Right ventricle myocardium inferior (tissue), 1 donor: ENCODE data around the gene LRP1. TPM values are rescaled to one million over a fixed set of nuclear protein-coding genes. Genes with fewer than 3 reads are reported as not detected.
A peak's percentile ranks its signal among the peaks of the same experiment; 100 is the strongest.

ENCODE experiments used
- ATAC-seq: fragments of 200-7000 bp; cut with Tn5 transposase; one replicate; pipeline ENCODE4 v1.9.1; 2020; ENCODE audit warnings: mild to moderate bottlenecking, moderate library complexity
- DNase-seq: peaks from one replicate; pipeline ENCODE4 v3.0.0; 2021; ENCODE audit errors: missing footprints
- intact Hi-C: fragments of 100-400 bp; cut with DNase I; formaldehyde crosslinking; loops from one replicate; pipeline ENCODE4 v1.11.0; 2022
- total RNA-seq: library from RNA; stranded (reverse); fragmentation: NEBNext Ultra II Directional; extraction: Animal tissue kit (Norgen Biotek cat#: 25700); gene quantifications from one replicate; pipeline ENCODE4 v1.2.1, GENCODE V29; 2021
- donor health status: DM: no; HTN: yes; CAD: no; lungs with severe emphysema.

LRP1 gene
- total RNA-seq, 1 donor from 2014 or later = 143 TPM

- intact Hi-C loops = no loop called here
- DNase-seq (peak; percentile 42), ATAC-seq (peak; percentile 2)
Observed at GRCh38 chr12:57146961-57147944, 19.0 kb downstream of the LRP1 start, which contains the start of gene LRP1-AS. Gene LRP1-AS, minus strand, starts transcription at chr12:57147619.

GRCh38 chr12:57148469-57149244 lies 20.4 kb downstream of the LRP1 start:
- intact Hi-C loops = loop anchor here (2.0 kb wide), 1 partner anchor 22 kb away; no protein-coding TSS in a partner anchor
- DNase-seq (peak; percentile 83), ATAC-seq (peak; percentile 64)

GRCh38 chr12:57149245-57149900 lies 21.1 kb downstream of the LRP1 start:
- ATAC-seq (peak; percentile 89), DNase-seq (peak; percentile 86)
- intact Hi-C loops = loop anchor here (2.0 kb wide), 1 partner anchor 23 kb away; no protein-coding TSS in a partner anchor

- DNase-seq (no peak), ATAC-seq (no peak)
- intact Hi-C loops = no loop called here
Observed at GRCh38 chr12:57150400-57151000, 22.2 kb downstream of the LRP1 start.

- DNase-seq (no peak), ATAC-seq (peak; percentile 40)
- intact Hi-C loops = no loop called here
Observed at GRCh38 chr12:57151741-57152630, 23.7 kb downstream of the LRP1 start.

GRCh38 chr12:57152639-57153038 lies 24.4 kb downstream of the LRP1 start:
- DNase-seq (no peak), ATAC-seq (no peak)
- intact Hi-C loops = no loop called here

- ATAC-seq (no peak), DNase-seq (no peak)
- intact Hi-C loops = no loop called here
Observed at GRCh38 chr12:57153415-57153997, 25.2 kb downstream of the LRP1 start.

GRCh38 chr12:57154076-57154475 lies 25.8 kb downstream of the LRP1 start:
- no peak for ATAC-seq
- DNase-seq = no peak
- intact Hi-C loops = no loop called here

DNA sequence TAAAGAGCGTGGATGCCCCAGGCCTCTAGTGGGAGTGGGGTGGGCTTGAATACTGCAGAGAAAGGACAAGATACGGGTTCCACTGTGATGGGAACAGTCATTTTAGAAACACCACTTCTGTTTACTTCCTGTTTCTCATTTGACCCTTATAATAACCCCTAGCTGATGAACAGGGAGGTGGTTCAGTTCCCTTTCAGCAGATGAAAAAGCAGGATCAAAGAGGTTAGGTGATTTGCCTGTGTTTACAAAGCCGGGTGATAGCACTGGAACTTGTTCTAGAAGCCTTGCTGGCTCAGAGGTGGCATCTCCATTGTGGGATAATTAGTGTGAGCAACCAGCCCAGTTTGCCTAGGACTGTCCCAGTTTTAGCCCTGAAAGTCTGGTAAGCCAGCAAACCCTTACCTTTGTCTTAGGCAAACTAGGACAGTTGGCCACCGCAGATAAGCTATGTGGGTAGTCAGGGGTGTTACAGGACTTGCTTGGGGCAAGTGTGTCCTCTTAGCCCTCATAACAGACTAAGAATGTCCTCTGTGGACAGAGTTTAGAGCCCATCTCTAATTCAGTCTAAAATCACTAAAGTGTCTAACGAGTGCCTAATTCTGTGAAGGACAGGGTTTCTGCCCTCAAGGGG lies 26.6 kb downstream of the LRP1 start:
- intact Hi-C loops = no loop called here
- DNase-seq (no peak), ATAC-seq (no peak)

DNA sequence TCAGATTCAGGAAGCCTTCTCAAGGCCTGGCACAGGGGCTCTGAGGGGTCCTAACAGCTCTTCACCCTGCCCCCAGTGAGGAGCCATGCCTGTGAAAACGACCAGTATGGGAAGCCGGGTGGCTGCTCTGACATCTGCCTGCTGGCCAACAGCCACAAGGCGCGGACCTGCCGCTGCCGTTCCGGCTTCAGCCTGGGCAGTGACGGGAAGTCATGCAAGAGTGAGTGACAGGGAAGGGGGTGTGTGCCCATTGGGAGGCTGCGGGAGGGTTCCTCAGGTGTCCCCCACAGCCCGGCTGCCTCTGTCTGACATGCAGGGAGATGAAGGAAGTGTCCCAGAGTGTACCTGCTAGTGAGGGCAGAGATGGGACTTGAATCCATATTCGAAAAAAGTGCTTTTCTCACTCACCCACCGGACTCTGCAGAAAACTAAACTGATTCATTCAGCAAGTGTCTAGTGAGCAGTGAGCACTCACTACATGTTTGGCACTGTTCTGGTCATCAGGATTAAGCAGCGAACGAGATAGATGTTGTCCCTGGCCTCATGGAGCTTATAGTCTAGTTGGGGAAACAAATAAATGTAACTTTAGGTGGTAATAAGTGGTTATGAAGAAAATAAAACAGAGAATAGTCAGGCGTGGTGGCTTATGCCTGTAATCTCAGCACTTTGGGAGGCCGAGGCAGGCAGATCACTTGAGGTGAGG lies 28.6 kb downstream of the LRP1 start:
- intact Hi-C loops = no loop called here
- ATAC-seq = no peak
- no peak for DNase-seq

- no peak for DNase-seq
- ATAC-seq = no peak
- intact Hi-C loops = no loop called here
Observed at GRCh38 chr12:57157588-57158173, 29.4 kb downstream of the LRP1 start.

DNA sequence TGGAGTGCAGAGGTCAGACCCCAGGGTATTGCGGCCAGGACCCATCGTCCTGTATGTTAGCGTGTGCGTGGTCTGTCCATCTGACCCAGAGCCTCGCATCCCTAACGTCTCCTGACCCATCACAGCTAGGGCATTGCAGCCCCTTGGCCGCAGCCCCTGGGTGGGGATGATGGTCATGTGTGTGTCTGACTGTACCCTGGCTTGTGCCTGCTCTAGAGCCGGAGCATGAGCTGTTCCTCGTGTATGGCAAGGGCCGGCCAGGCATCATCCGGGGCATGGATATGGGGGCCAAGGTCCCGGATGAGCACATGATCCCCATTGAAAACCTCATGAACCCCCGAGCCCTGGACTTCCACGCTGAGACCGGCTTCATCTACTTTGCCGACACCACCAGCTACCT lies 29.9 kb downstream of the LRP1 start:
- ATAC-seq (no peak), DNase-seq (no peak)
- intact Hi-C loops = no loop called here

- DNase-seq (no peak), ATAC-seq (peak; percentile 22)
- intact Hi-C loops = no loop called here
Observed at GRCh38 chr12:57158665-57159064, 30.4 kb downstream of the LRP1 start.

DNA sequence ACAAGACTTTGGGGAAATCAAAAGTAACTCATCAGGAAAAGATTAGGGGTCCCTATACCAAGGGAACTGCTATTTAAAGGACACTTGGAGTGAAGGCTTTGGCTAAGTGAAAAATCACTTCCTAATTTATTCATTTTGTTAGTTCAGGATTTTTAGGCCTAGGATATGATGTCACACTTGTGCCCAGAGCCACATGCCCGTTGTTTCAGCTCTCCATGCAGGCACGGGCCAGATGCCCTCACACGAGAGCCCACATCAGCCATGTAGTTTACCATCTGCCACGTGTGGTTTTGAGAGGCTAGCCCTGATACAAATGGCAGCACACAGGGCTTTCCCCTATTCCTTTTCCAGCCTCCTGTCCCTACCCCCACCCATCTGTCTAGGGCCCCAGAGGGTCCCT lies 31.0 kb downstream of the LRP1 start:
- intact Hi-C loops = no loop called here
- ATAC-seq = peak; percentile 4
- DNase-seq = no peak

DNA sequence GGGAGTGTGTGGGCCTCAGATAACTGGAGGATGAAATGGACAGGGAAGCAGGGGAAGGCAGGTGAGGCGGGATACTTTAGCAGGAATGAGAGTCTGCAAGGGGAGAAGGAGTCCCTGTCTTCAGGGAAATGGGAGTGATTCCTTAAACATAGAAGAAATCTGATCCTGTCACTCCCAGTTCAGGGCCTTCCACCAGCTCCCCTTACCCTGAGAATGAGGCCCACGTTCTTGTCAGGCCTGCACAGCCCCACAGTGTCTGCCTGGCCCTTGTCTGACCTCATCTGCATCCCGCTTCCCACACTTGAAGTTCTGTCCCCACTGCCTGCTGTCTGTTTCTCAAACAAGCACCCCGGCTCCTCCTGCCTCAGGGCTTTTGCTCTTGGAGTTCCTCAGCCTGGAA lies 31.8 kb downstream of the LRP1 start:
- intact Hi-C loops = no loop called here
- ATAC-seq (no peak), DNase-seq (no peak)

GRCh38 chr12:57160741-57161140 lies 32.5 kb downstream of the LRP1 start:
- ATAC-seq (no peak), DNase-seq (no peak)
- intact Hi-C loops = no loop called here
